Spleen (tissue), 11 donors: Measurements from ENCODE around the gene FOLR3. TPM values are rescaled to one million over a fixed set of nuclear protein-coding genes. Genes with fewer than 3 reads are reported as not detected.

Experiments used
- DNase-seq: peaks from one replicate; pipeline ENCODE4 v3.0.0-alpha.2; 2020
- H3K27ac ChIP-seq, 8 donors: fragments of 200-600 bp; sonication (generic) in 7 of 8; 1 replicate in 4 of 8; 2 replicates in 4 of 8; pipeline versions ENCODE4 v1.5.0 to v1.8.0; 2016 to 2021; ENCODE audit warnings: inconsistent platforms in 4 of 8, mild to moderate bottlenecking in 4 of 8, moderate library complexity in 1 of 8
- H3K27me3 ChIP-seq, 7 donors: fragments of 200-600 bp; sonication (generic) in 6 of 7; replicated peaks in 1 of 7; 1 replicate in 4 of 7; 2 replicates in 3 of 7; pipeline versions ENCODE4 v1.5.0 to v1.8.0; 2016 to 2021; ENCODE audit warnings: inconsistent platforms in 3 of 7, mild to moderate bottlenecking in 1 of 7
- H3K36me3 ChIP-seq, 6 donors: fragments of 200-600 bp; sonication (generic) in 5 of 6; 1 replicate in 4 of 6; 2 replicates in 2 of 6; pipeline versions ENCODE4 v1.5.0 to v1.8.0; 2016 to 2021; ENCODE audit warnings: inconsistent platforms in 2 of 6
- H3K4me1 ChIP-seq, 6 donors: fragments of 200-600 bp; sonication (generic) in 5 of 6; 1 replicate in 3 of 6; 2 replicates in 3 of 6; pipeline versions ENCODE4 v1.5.0 to v1.8.0; 2016 to 2021; ENCODE audit warnings: inconsistent platforms in 3 of 6
- H3K4me3 ChIP-seq, 8 donors: fragments of 200-600 bp; sonication (generic) in 7 of 8; 1 replicate in 4 of 8; 2 replicates in 4 of 8; pipeline versions ENCODE4 v1.5.0 to v1.8.0; 2016 to 2021; ENCODE audit warnings: inconsistent platforms in 4 of 8, mild to moderate bottlenecking in 4 of 8, moderate library complexity in 2 of 8
- H3K9me3 ChIP-seq, 8 donors: fragments of 200-600 bp; sonication (generic) in 7 of 8; 1 replicate in 4 of 8; 2 replicates in 4 of 8; pipeline versions ENCODE4 v1.5.0 to v1.8.0; 2016 to 2021; ENCODE audit warnings: inconsistent platforms in 4 of 8
- POLR2A ChIP-seq, 3 donors: fragments of 450-650 bp; IDR thresholded peaks; one replicate each; pipeline ENCODE4 v1.5.1; 2017; ENCODE audit warnings: antibody characterized with exemption in 3 of 3, mild to moderate bottlenecking in 1 of 3
- POLR2AphosphoS5 ChIP-seq, 3 donors: sonication (generic); formaldehyde crosslinking; IDR thresholded peaks; one replicate each; pipeline ENCODE4 v1.5.1; 2017; ENCODE audit warnings: antibody characterized with exemption in 3 of 3
- WGBS, 5 donors: extraction: QIAGEN DNeasy Blood & Tissue Kit in 3 of 5; methylation state at CpG; one replicate each; pipeline versions ENCODE4 v1.1.5 to v1.1.7; 2013 to 2018; 5-methylcytosine and 5-hydroxymethylcytosine counted together
- intact Hi-C: fragments of 100-400 bp; cut with DNase I; formaldehyde crosslinking; loops from one replicate; pipeline ENCODE4 v1.15.0; 2023; ENCODE audit warnings: low total_unique reads
- polyA plus RNA-seq, 3 donors: library from polyadenylated mRNA; stranded (reverse); fragments of 200-250 nt; gene quantifications; one replicate each; pipeline ENCODE4 v1.2.1, GENCODE V29; 2013
- total RNA-seq, 7 donors: library from RNA; depleted of rRNA in 3 of 7; stranded (reverse); fragments of >200 nt in 3 of 7; fragmentation: NEBNext Ultra II Directional in 4 of 7; extraction: Animal tissue kit (Norgen Biotek cat#: 25700) in 4 of 7; gene quantifications; one replicate each; pipeline versions ENCODE4 v1.1.0 to v1.2.1, GENCODE V29; 2016 to 2021
- TF ChIP-seq, protein P1 (sequence below), 11 experiments: fragments of 200-600 bp in 7 of 11; fragments of 450-650 bp in 4 of 11; sonication (generic) in 4 of 11; IDR thresholded peaks in 8 of 11; conservative IDR thresholded peaks in 3 of 11; 1 replicate in 7 of 11; 2 replicates in 4 of 11; pipeline versions ENCODE4 v1.4.0 to v1.8.0; 2016 to 2021; ENCODE audit warnings: antibody characterized with exemption in 11 of 11, inconsistent platforms in 4 of 11, mild to moderate bottlenecking in 1 of 11
- donor health status: healthy with polysubstance abuse.
- donor health status: DM: no; HTN: no; CAD: no; lungs with moderate emphysema.
- donor health status: DM: no; HTN: no; CAD: no.
- donor health status: Bipolar disorder and iron deficiency.
- donor health status: healthy.
- donor health status: DM: no; HTN: no; CAD: no.
- donor health status: DM: yes; HTN: yes; CAD: no.

Gene FOLR3
- total and polyA plus RNA-seq, 10 donors: 0.49 to 43.2 (median 11.9) TPM

DNA sequence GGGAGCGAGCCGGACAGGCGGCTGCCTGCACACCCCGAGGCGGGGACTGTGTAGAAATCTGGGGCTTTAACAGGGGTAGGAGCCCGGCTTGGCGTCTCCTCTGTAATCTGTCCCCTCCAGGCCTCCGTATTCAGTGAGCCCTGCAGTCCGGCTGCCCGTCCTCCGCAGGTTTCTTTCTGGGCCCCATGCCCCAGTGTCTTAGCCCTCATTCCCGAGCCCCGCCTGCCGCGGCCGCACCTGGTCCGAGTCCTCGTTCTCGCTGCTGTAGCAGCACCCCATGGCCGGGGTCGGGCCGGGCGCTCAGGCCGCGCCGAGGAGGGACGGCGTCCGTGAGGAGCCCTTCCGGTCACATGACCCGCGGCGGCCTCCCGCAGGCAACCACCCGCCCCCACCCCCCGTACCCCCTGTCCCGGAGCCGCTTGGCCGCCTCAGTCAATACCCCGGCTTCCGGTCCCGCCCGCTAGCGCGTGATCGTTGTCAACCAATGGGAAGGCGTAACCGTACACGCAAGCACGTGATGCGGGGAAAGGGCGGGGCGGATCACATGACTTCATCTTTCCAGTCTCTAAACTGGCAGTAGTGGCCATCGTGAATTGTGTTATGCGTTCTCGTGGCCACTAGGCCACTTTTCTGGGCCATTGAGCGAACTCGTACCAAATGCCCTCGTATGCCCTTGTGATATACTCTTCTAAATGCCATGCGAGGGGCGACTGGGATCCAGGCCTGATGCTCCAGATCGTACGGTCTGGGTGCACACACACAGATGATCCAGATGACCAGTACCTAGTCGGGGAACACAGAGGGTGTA, 32.4 kb upstream of the FOLR3 start, which contains the start of gene LAMTOR1:
Gene LAMTOR1 (minus strand): TSS at position 352 of the 808 bp plus-strand sequence. CDS start 73 bp downstream, at position 279.
- intact Hi-C loops: no loop called here
- peak; percentile 90 to 96 (median 92) for TF ChIP-seq POLR2AphosphoS5 (IDR thresholded peaks at IDR 0.05)
- peak; percentile 39 to 72 (median 42) for TF ChIP-seq POLR2A (IDR thresholded peaks at IDR 0.05)
- TF ChIP-seq, protein P1, sequence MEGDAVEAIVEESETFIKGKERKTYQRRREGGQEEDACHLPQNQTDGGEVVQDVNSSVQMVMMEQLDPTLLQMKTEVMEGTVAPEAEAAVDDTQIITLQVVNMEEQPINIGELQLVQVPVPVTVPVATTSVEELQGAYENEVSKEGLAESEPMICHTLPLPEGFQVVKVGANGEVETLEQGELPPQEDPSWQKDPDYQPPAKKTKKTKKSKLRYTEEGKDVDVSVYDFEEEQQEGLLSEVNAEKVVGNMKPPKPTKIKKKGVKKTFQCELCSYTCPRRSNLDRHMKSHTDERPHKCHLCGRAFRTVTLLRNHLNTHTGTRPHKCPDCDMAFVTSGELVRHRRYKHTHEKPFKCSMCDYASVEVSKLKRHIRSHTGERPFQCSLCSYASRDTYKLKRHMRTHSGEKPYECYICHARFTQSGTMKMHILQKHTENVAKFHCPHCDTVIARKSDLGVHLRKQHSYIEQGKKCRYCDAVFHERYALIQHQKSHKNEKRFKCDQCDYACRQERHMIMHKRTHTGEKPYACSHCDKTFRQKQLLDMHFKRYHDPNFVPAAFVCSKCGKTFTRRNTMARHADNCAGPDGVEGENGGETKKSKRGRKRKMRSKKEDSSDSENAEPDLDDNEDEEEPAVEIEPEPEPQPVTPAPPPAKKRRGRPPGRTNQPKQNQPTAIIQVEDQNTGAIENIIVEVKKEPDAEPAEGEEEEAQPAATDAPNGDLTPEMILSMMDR (IDR thresholded peaks at IDR 0.05 in 8 of 11, conservative IDR thresholded peaks at IDR 0.05 in 3 of 11): peak in 10 of 11 experiments; percentile 45 to 79 (median 68)
- no peaks in the 10 kb centered on the region for H3K27me3 ChIP-seq
- peak within 1 kb of the TSS; percentile 65 to 98 (median 84) for H3K4me3 ChIP-seq
- peak; percentile 98 for DNase-seq
- peaks cover 0 to 49% (median 11%) of the 10 kb centered on the region in 6 donors for H3K36me3 ChIP-seq
- 4 to 5% (median 4%) methylated on average over 47 to 64 of the region's 64 CpGs for WGBS, 5 donors
- H3K4me1 ChIP-seq: peaks cover 25 to 56% (median 43%) of the 10 kb centered on the region in 6 donors
- H3K27ac ChIP-seq: peak within 1 kb of the TSS; percentile 92 to 99 (median 98)
- no peaks in the 10 kb centered on the region for H3K9me3 ChIP-seq

DNA sequence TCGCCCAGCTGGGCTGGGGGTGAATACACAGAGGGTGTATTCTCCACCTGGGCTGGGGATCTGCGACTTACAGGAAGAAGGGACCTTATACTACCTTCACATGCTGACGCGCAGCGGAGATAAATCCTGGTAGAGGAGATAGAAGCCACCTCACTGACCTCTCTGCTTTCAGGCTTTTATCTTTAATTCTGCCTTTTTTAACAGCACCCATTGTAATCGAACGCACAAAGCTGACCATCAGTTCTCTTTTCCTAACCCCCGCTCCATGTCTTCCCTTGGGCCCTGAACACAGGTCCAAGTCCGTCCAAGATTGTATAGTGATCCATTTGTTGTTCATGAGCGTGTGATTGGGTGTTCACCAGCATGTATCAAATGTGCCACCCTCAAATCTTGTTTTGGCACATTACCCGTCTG, 31.8 kb upstream of the FOLR3 start:
- TF ChIP-seq, protein P1 (IDR thresholded peaks at IDR 0.05 in 8 of 11, conservative IDR thresholded peaks at IDR 0.05 in 3 of 11): peak in 1 of 11 experiments; percentile 21
- no peak for TF ChIP-seq POLR2AphosphoS5 (IDR thresholded peaks at IDR 0.05)
- Histone ChIP-seq H3K9me3 (no peaks in the 10 kb centered on the region), H3K4me3 (peak overlapping the region in 6 of 8 donors; percentile 65 to 98 (median 84)), H3K27me3 (no peaks in the 10 kb centered on the region), H3K36me3 (peaks cover 0 to 49% (median 8%) of the 10 kb centered on the region in 6 donors), H3K27ac (peak overlapping the region; percentile 92 to 99 (median 98)), H3K4me1 (peaks cover 25 to 50% (median 43%) of the 10 kb centered on the region in 6 donors)
- WGBS, 5 donors: 80 to 86% (median 84%) methylated on average over 11 of the region's 11 CpGs
- no peak for DNase-seq
- intact Hi-C loops: no loop called here

DNA sequence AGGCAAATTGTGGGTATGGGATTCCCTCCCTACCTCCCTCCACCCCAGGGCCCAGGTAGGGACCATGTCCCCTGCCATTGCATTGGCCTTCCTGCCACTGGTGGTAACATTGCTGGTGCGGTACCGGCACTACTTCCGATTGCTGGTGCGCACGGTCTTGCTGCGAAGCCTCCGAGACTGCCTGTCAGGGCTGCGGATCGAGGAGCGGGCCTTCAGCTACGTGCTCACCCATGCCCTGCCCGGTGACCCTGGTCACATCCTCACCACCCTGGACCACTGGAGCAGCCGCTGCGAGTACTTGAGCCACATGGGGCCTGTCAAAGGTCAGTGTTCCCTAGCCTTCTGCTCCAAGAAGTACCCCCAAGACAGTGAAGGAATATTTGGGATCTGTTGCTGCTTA, 29.6 kb upstream of the FOLR3 start, which contains the start of gene TOMT:
Gene TOMT (plus strand): TSS at position 37 of the 400 bp plus-strand sequence. CDS start 28 bp downstream, at position 65.
- DNase-seq: peak; percentile 73
- 95 to 99% (median 96%) methylated on average over 14 of the region's 14 CpGs for WGBS, 5 donors
- Histone ChIP-seq H3K4me1 (peaks cover 17 to 34% (median 26%) of the 10 kb centered on the region in 6 donors), H3K4me3 (no peak within 1 kb of the TSS), H3K36me3 (peaks cover 0 to 49% (median 5%) of the 10 kb centered on the region in 6 donors), H3K9me3 (no peaks in the 10 kb centered on the region), H3K27me3 (no peaks in the 10 kb centered on the region), H3K27ac (no peak within 1 kb of the TSS)
- TF ChIP-seq POLR2A (IDR thresholded peaks at IDR 0.05) (no peak), POLR2AphosphoS5 (IDR thresholded peaks at IDR 0.05) (no peak)
- TF ChIP-seq, protein P1 (IDR thresholded peaks at IDR 0.05 in 8 of 11, conservative IDR thresholded peaks at IDR 0.05 in 3 of 11): no peak
- intact Hi-C loops: no loop called here
